ENCODE measurements around the gene BNC2.
"Not testable (repeated sequence)": the region's sequence is repeated elsewhere in the genome, so short reads cannot be mapped to it uniquely, and the experiment has no call there.

Gene BNC2

GRCh38 chr9:16442622-16443021, 427.8 kb downstream of the BNC2 start:
- Histone ChIP-seq H3K27ac (no peak overlapping the region), H3K36me3 (replicated peaks) (no peaks in the 10 kb centered on the region), H3K4me3 (ENCODE audit: low read depth, low read length) (no peak overlapping the region), H3K27me3 (replicated peaks) (no peaks in the 10 kb centered on the region)
- in situ Hi-C loops (cut with HindIII; ENCODE audit: low pct_ligation_motif_present, low sequenced_read_pairs): no loop called here
- DNase-seq: peak; percentile 59
- TF ChIP-seq, protein P1, sequence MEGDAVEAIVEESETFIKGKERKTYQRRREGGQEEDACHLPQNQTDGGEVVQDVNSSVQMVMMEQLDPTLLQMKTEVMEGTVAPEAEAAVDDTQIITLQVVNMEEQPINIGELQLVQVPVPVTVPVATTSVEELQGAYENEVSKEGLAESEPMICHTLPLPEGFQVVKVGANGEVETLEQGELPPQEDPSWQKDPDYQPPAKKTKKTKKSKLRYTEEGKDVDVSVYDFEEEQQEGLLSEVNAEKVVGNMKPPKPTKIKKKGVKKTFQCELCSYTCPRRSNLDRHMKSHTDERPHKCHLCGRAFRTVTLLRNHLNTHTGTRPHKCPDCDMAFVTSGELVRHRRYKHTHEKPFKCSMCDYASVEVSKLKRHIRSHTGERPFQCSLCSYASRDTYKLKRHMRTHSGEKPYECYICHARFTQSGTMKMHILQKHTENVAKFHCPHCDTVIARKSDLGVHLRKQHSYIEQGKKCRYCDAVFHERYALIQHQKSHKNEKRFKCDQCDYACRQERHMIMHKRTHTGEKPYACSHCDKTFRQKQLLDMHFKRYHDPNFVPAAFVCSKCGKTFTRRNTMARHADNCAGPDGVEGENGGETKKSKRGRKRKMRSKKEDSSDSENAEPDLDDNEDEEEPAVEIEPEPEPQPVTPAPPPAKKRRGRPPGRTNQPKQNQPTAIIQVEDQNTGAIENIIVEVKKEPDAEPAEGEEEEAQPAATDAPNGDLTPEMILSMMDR (IDR thresholded peaks at IDR 0.05; ENCODE audit: low read depth, low read length, missing control alignments): no peak

- TF ChIP-seq, protein P1 (IDR thresholded peaks at IDR 0.05; ENCODE audit: low read depth, low read length, missing control alignments): no peak
- Histone ChIP-seq H3K27me3 (replicated peaks) (no peaks in the 10 kb centered on the region), H3K36me3 (replicated peaks) (peaks cover 2% of the 10 kb centered on the region), H3K4me3 (ENCODE audit: low read depth, low read length) (no peak overlapping the region), H3K27ac (no peak overlapping the region)
- DNase-seq: no peak
- in situ Hi-C loops (cut with HindIII; ENCODE audit: low pct_ligation_motif_present, low sequenced_read_pairs): no loop called here
Measured at GRCh38 chr9:16441791-16442190, 428.7 kb downstream of the BNC2 start.

GRCh38 chr9:16438831-16439230, 431.6 kb downstream of the BNC2 start:
- peaks cover 11% of the 10 kb centered on the region for H3K36me3 ChIP-seq (replicated peaks)
- H3K27ac ChIP-seq; H3K4me3 ChIP-seq (ENCODE audit: low read depth, low read length); in situ Hi-C loops (cut with HindIII; ENCODE audit: low pct_ligation_motif_present, low sequenced_read_pairs); H3K27me3 ChIP-seq (replicated peaks); DNase-seq: not testable (repeated sequence)

DNA sequence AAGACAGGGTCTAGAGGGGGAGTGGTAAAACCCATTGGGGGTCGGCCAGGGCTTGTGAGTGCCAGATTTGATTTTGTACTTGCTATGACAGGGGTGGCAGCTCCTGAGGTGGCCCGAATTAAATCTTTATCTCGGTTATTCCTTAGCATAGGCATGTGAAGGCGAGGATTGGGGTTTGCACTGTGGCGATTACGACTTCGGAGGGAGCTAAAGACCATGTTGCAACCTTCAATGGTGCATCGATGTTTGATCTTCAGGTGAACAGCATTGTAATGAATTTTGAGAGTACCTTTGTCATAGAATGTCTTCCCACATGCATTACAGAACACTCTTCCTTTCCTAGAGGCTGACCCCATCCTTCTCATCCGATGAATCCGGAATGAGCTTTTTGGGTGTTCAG, 433.9 kb downstream of the BNC2 start:
- no peak for DNase-seq
- TF ChIP-seq, protein P1 (IDR thresholded peaks at IDR 0.05; ENCODE audit: low read depth, low read length, missing control alignments): no peak
- in situ Hi-C loops (cut with HindIII; ENCODE audit: low pct_ligation_motif_present, low sequenced_read_pairs): no loop called here

GRCh38 chr9:16434526-16434925, 435.9 kb downstream of the BNC2 start:
- H3K4me3 ChIP-seq (ENCODE audit: low read depth, low read length): no peak overlapping the region
- peaks cover 11% of the 10 kb centered on the region for H3K36me3 ChIP-seq (replicated peaks)
- no peak overlapping the region for H3K27ac ChIP-seq
- TF ChIP-seq, protein P1 (IDR thresholded peaks at IDR 0.05; ENCODE audit: low read depth, low read length, missing control alignments): no peak
- in situ Hi-C loops (cut with HindIII; ENCODE audit: low pct_ligation_motif_present, low sequenced_read_pairs): no loop called here
- no peaks in the 10 kb centered on the region for H3K27me3 ChIP-seq (replicated peaks)
- peak; percentile 44 for DNase-seq

More for the DNA sequence above, 433.9 kb downstream of the BNC2 start:
- peaks cover 11% of the 10 kb centered on the region for H3K36me3 ChIP-seq (replicated peaks)
- H3K4me3 ChIP-seq (ENCODE audit: low read depth, low read length): no peak overlapping the region
- H3K27ac ChIP-seq: no peak overlapping the region
- H3K27me3 ChIP-seq (replicated peaks): no peaks in the 10 kb centered on the region

- Histone ChIP-seq H3K4me3 (ENCODE audit: low read depth, low read length) (no peak overlapping the region), H3K27me3 (replicated peaks) (no peaks in the 10 kb centered on the region), H3K27ac (no peak overlapping the region), H3K36me3 (replicated peaks) (peaks cover 11% of the 10 kb centered on the region)
- no peak for DNase-seq
- in situ Hi-C loops (cut with HindIII; ENCODE audit: low pct_ligation_motif_present, low sequenced_read_pairs): no loop called here
- TF ChIP-seq, protein P1 (IDR thresholded peaks at IDR 0.05; ENCODE audit: low read depth, low read length, missing control alignments): no peak
Measured at GRCh38 chr9:16433494-16433893, 437.0 kb downstream of the BNC2 start.
